Sigmoid colon (tissue), 7 donors: ENCODE measurements around the gene ANKRD53. TPM values are rescaled to one million over a fixed set of nuclear protein-coding genes. Genes with fewer than 3 reads are reported as not detected.
A peak's percentile ranks its signal among the peaks of the same experiment; 100 is the strongest.

ENCODE experiments used
- DNase-seq: peaks from one replicate; pipeline ENCODE4 v3.0.0-alpha.2; 2019
- H3K27ac ChIP-seq, 4 donors: fragments of 200-600 bp; sonication (generic); one replicate each; pipeline ENCODE4 v1.5.1; 2016 to 2019; ENCODE audit warnings: mild to moderate bottlenecking in 1 of 4
- H3K27me3 ChIP-seq, 3 donors: fragments of 200-600 bp; sonication (generic); one replicate each; pipeline ENCODE4 v1.5.1; 2019; ENCODE audit warnings: mild to moderate bottlenecking in 1 of 3
- H3K36me3 ChIP-seq, 4 donors: fragments of 200-600 bp; sonication (generic); one replicate each; pipeline ENCODE4 v1.5.1; 2016 to 2019
- H3K4me1 ChIP-seq, 4 donors: fragments of 200-600 bp; sonication (generic); one replicate each; pipeline ENCODE4 v1.5.1; 2017 to 2019
- H3K4me3 ChIP-seq, 4 donors: fragments of 200-600 bp; sonication (generic); one replicate each; pipeline ENCODE4 v1.5.1; 2017 to 2019; ENCODE audit warnings: mild to moderate bottlenecking in 2 of 4, moderate library complexity in 1 of 4
- H3K9me3 ChIP-seq, 4 donors: fragments of 200-600 bp in 3 of 4; sonication (generic) in 3 of 4; one replicate each; pipeline versions ENCODE4 v1.5.1 to v1.6.1; 2013 to 2019
- EP300 ChIP-seq, 4 donors: sonication (generic); formaldehyde crosslinking; IDR thresholded peaks; one replicate each; pipeline ENCODE4 v1.6.1; 2017; ENCODE audit warnings: antibody characterized with exemption in 4 of 4
- POLR2A ChIP-seq, 2 donors: fragments of 450-650 bp; IDR thresholded peaks; one replicate each; pipeline ENCODE4 v1.6.1; 2016; ENCODE audit warnings: antibody characterized with exemption in 2 of 2, mild to moderate bottlenecking in 2 of 2, moderate library complexity in 2 of 2
- POLR2AphosphoS5 ChIP-seq, 4 donors: sonication (generic); formaldehyde crosslinking; IDR thresholded peaks; one replicate each; pipeline ENCODE4 v1.6.1; 2017; ENCODE audit warnings: antibody characterized with exemption in 4 of 4
- WGBS, 2 donors: extraction: QIAGEN DNeasy Blood & Tissue Kit; methylation state at CpG; one replicate each; pipeline ENCODE4 v1.1.7; 2013; 5-methylcytosine and 5-hydroxymethylcytosine counted together
- intact Hi-C: fragments of 100-400 bp; cut with DNase I; formaldehyde crosslinking; loops from one replicate; pipeline ENCODE4 v1.15.1; 2023
- polyA plus RNA-seq, 3 donors: library from polyadenylated mRNA; stranded (reverse); fragments of 200-250 nt; gene quantifications; one replicate each; pipeline ENCODE4 v1.2.3, GENCODE V29; 2013
- total RNA-seq, 4 donors: library from RNA; depleted of rRNA; stranded (reverse); fragments of >200 nt; gene quantifications; one replicate each; pipeline ENCODE4 v1.1.0, GENCODE V29; 2016
- TF ChIP-seq, protein P1 (sequence below), 4 experiments: fragments of 450-650 bp in 3 of 4; fragments of 200-600 bp in 1 of 4; IDR thresholded peaks; one replicate each; pipeline ENCODE4 v1.5.1; 2016 to 2019; ENCODE audit warnings: antibody characterized with exemption in 4 of 4, mild to moderate bottlenecking in 3 of 4, moderate library complexity in 2 of 4
- donor health status: healthy with polysubstance abuse.
- donor health status: Bipolar disorder and iron deficiency.
- donor health status: healthy.

ANKRD53 gene
- total and polyA plus RNA-seq, 7 donors = 0.49 to 1.9 (median 1.0) TPM; not detected in 1

DNA sequence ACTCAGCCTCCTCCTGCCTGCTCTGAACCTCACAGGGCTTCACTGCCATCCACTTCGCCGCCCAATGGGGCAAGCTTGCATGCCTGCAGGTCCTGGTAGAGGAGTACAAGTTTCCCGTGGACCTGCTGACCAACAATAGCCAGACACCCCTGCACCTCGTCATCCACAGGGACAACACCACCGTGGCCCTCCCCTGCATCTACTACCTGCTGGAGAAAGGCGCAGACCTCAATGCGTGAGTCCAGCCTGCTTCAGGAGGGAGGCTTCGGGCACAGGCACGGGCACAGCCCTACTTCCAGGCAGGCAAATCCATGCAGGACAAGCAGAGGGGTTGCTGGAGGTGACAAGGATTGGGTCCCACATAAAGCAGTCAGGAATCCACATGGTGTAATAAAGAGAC is 1.2 kb downstream of the ANKRD53 start:
- peak; percentile 66 for DNase-seq
- Histone ChIP-seq H3K27me3 (no peaks in the 10 kb centered on the region), H3K9me3 (no peaks in the 10 kb centered on the region), H3K27ac (peak overlapping the region; percentile 83 to 94 (median 88)), H3K4me3 (no peak overlapping the region), H3K36me3 (no peaks in the 10 kb centered on the region), H3K4me1 (peaks cover 0 to 26% (median 23%) of the 10 kb centered on the region in 4 donors)
- intact Hi-C loops = loop anchor here (2.0 to 5.0 kb wide), 4 partner anchors 15 to 153 kb away; partner anchors contain the start of genes MCEE, MPHOSPH10, NAGK and TEX261
- whole genome bisulfite sequencing, 2 donors = 93 to 94% methylated on average over 9 of the region's 9 CpGs
- TF ChIP-seq, protein P1, sequence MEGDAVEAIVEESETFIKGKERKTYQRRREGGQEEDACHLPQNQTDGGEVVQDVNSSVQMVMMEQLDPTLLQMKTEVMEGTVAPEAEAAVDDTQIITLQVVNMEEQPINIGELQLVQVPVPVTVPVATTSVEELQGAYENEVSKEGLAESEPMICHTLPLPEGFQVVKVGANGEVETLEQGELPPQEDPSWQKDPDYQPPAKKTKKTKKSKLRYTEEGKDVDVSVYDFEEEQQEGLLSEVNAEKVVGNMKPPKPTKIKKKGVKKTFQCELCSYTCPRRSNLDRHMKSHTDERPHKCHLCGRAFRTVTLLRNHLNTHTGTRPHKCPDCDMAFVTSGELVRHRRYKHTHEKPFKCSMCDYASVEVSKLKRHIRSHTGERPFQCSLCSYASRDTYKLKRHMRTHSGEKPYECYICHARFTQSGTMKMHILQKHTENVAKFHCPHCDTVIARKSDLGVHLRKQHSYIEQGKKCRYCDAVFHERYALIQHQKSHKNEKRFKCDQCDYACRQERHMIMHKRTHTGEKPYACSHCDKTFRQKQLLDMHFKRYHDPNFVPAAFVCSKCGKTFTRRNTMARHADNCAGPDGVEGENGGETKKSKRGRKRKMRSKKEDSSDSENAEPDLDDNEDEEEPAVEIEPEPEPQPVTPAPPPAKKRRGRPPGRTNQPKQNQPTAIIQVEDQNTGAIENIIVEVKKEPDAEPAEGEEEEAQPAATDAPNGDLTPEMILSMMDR (IDR thresholded peaks at IDR 0.05) = no peak
- TF ChIP-seq POLR2A (IDR thresholded peaks at IDR 0.05) (no peak), POLR2AphosphoS5 (IDR thresholded peaks at IDR 0.05) (no peak), EP300 (IDR thresholded peaks at IDR 0.05) (no peak)

DNA sequence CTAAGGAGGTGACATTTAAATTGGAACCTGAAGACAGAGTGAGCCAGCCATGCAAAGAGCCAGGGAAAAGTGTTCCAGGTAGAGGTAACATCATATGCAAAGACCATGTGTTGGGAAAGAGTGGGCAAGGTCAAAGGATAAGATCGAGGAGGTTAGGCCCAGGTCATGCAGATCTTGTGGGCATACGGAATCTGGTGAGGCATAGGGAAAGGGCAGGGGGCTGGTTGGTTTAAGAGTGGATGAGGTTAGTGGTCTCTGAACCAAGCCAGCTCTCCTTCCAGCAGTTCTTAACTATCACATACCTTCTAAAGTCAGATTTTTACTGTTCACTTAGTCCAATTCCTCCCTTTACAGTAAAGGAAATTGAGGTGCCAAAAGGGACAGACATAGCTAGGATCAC is 3.0 kb downstream of the ANKRD53 start:
- peaks cover 0 to 31% (median 22%) of the 10 kb centered on the region in 4 donors for H3K4me1 ChIP-seq
- H3K4me3 ChIP-seq = no peak overlapping the region
- H3K9me3 ChIP-seq = no peaks in the 10 kb centered on the region
- no peak for DNase-seq
- peaks cover 0 to 11% (median 3%) of the 10 kb centered on the region in 4 donors for H3K36me3 ChIP-seq
- no peaks in the 10 kb centered on the region for H3K27me3 ChIP-seq
- no peak overlapping the region for H3K27ac ChIP-seq
- TF ChIP-seq POLR2A (IDR thresholded peaks at IDR 0.05) = no peak
- WGBS, 2 donors = 84 to 90% methylated on average over 2 of the region's 2 CpGs
- intact Hi-C loops = loop anchor here (2.0 kb wide), 1 partner anchor 13 kb away; the partner anchor contains the start of gene TEX261

DNA sequence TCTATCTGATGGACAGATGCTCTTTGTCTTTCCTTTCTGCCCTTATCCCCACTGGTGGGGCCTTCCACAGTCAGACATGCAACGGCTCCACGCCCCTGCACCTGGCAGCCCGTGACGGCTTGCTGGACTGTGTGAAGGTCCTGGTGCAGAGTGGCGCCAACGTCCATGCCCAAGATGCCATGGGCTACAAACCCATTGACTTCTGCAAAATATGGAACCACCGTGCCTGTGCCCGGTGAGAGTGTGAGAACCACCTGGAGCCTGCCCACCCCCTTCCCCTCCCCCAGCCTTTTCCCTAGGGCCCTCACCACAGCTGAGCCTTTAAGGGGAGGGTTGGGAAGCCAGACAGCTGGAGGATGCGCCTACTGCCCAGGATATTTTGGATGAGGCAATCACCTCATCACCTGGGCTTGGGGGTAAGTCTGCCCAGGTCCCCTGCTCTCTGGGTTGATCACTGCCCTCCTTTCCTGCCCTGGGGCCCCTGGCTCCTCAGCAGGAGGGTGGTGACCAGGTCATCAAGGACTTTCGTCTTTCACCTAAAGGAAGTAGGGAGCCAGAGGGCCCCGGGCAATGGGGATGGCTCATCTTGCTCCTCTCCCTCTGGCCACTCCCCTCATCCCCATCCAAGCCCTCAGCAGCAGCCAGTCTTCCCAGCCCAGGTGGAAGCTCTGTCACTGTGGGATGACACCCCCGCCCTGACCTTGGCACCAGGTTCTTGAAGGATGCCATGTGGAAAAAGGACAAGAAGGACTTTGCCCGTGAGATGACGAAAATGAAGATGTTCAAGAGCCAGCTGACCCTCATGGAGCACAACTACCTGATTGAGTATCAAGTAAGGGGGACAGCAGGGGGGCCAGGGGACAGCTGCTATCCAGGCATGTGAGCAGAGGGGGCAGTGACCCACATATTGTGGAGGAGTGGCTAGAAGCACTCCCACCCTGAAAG is 3.7 kb downstream of the ANKRD53 start:
- DNase-seq = peak; percentile 60
- intact Hi-C loops = loop anchor here (2.0 kb wide), 1 partner anchor 13 kb away; the partner anchor contains the start of gene TEX261
- WGBS, 2 donors = 89 to 93% methylated on average over 14 of the region's 14 CpGs

DNA sequence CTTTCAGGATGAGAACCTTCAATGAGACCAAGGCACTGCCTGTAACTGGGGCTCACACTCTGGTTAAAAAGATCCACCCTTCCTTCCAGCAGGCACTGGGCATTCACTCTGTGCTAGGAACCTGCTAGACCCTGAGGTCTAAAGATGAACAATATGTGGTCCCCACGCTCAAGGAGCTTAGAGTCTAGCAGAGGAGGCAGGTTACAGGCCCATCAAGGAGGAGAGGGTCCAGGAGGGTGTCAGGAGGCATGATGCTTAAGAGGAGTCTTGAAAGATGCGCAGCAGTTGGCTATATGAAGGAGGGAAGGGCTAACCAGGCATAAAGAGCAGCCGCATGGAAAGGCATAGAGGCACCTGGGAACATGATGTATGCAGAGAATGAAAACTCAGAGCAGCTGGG is 4.5 kb downstream of the ANKRD53 start:
- intact Hi-C loops = no loop called here

More for the DNA sequence above, 3.7 kb downstream of the ANKRD53 start:
- Histone ChIP-seq H3K4me1 (peaks cover 0 to 27% (median 18%) of the 10 kb centered on the region in 4 donors), H3K4me3 (no peak overlapping the region), H3K9me3 (no peaks in the 10 kb centered on the region), H3K27ac (no peak overlapping the region), H3K36me3 (peaks cover 0 to 18% (median 10%) of the 10 kb centered on the region in 4 donors), H3K27me3 (no peaks in the 10 kb centered on the region)
- TF ChIP-seq, protein P1 (IDR thresholded peaks at IDR 0.05) = no peak
- TF ChIP-seq EP300 (IDR thresholded peaks at IDR 0.05) = no peak
- no peak for TF ChIP-seq POLR2A (IDR thresholded peaks at IDR 0.05)
- TF ChIP-seq POLR2AphosphoS5 (IDR thresholded peaks at IDR 0.05) = no peak

More for the DNA sequence above, 4.5 kb downstream of the ANKRD53 start:
- H3K4me3 ChIP-seq = no peak overlapping the region
- no peaks in the 10 kb centered on the region for H3K9me3 ChIP-seq
- no peaks in the 10 kb centered on the region for H3K27me3 ChIP-seq
- peaks cover 0 to 27% (median 17%) of the 10 kb centered on the region in 4 donors for H3K36me3 ChIP-seq
- peaks cover 0 to 21% (median 13%) of the 10 kb centered on the region in 4 donors for H3K4me1 ChIP-seq
- H3K27ac ChIP-seq = no peak overlapping the region
- no peak for DNase-seq
- TF ChIP-seq, protein P1 (IDR thresholded peaks at IDR 0.05) = no peak
- TF ChIP-seq POLR2A (IDR thresholded peaks at IDR 0.05) (no peak), EP300 (IDR thresholded peaks at IDR 0.05) (no peak), POLR2AphosphoS5 (IDR thresholded peaks at IDR 0.05) (no peak)
- WGBS, 2 donors = 94 to 97% methylated on average over 3 of the region's 3 CpGs
